ENCODE data around the gene TMEM179. TPM values are rescaled to one million over a fixed set of nuclear protein-coding genes. Genes with fewer than 3 reads are reported as not detected.
"Not testable (repeated sequence)": the region's sequence is repeated elsewhere in the genome, so short reads cannot be mapped to it uniquely, and the experiment has no call there.

The TMEM179 gene
- total RNA-seq, 1 donor from 2014 or later, result not detected

- DNase-seq (ENCODE audit: low spot score), result no peak
Measured at GRCh38 chr14:104588066-104588857, 16.3 kb downstream of the TMEM179 start.

GRCh38 chr14:104587641-104588040 lies 16.9 kb downstream of the TMEM179 start:
- DNase-seq (ENCODE audit: low spot score), result no peak

GRCh38 chr14:104586832-104587620 lies 17.5 kb downstream of the TMEM179 start:
- DNase-seq (ENCODE audit: low spot score), result no peak

- no peak for DNase-seq (ENCODE audit: low spot score)
Measured at GRCh38 chr14:104585966-104586697, 18.4 kb downstream of the TMEM179 start.

- no peak for DNase-seq (ENCODE audit: low spot score)
Measured at GRCh38 chr14:104584557-104584956, 20.0 kb downstream of the TMEM179 start.

GRCh38 chr14:104583424-104584306 lies 20.9 kb downstream of the TMEM179 start:
- no peak for DNase-seq (ENCODE audit: low spot score)

- no peak for DNase-seq (ENCODE audit: low spot score)
Measured at GRCh38 chr14:104582662-104583061, 21.9 kb downstream of the TMEM179 start.

GRCh38 chr14:104582005-104582404 lies 22.6 kb downstream of the TMEM179 start:
- DNase-seq (ENCODE audit: low spot score), result no peak

GRCh38 chr14:104581521-104581920 lies 23.1 kb downstream of the TMEM179 start:
- no peak for DNase-seq (ENCODE audit: low spot score)

GRCh38 chr14:104580961-104581360 lies 23.6 kb downstream of the TMEM179 start:
- DNase-seq (ENCODE audit: low spot score), result no peak

GRCh38 chr14:104579939-104580338 lies 24.6 kb downstream of the TMEM179 start:
- DNase-seq (ENCODE audit: low spot score), result not testable (repeated sequence)

- no peak for DNase-seq (ENCODE audit: low spot score)
Measured at GRCh38 chr14:104579507-104579906, 25.1 kb downstream of the TMEM179 start, which contains the start of gene C14orf180. Gene C14orf180, plus strand, starts transcription at chr14:104579764. Its CDS starts 6,667 bp downstream, at chr14:104586431.

GRCh38 chr14:104578321-104578720 lies 26.3 kb downstream of the TMEM179 start:
- no peak for DNase-seq (ENCODE audit: low spot score)

- DNase-seq (ENCODE audit: low spot score), result no peak
Measured at GRCh38 chr14:104577847-104578301, 26.7 kb downstream of the TMEM179 start.

- DNase-seq (ENCODE audit: low spot score), result no peak
Measured at GRCh38 chr14:104577426-104577825, 27.1 kb downstream of the TMEM179 start.

GRCh38 chr14:104576970-104577332 lies 27.6 kb downstream of the TMEM179 start:
- DNase-seq (ENCODE audit: low spot score), result no peak

- no peak for DNase-seq (ENCODE audit: low spot score)
Measured at GRCh38 chr14:104576232-104576969, 28.2 kb downstream of the TMEM179 start.

- DNase-seq (ENCODE audit: low spot score), result no peak
Measured at GRCh38 chr14:104574978-104575583, 29.5 kb downstream of the TMEM179 start.

GRCh38 chr14:104574536-104574935 lies 30.0 kb downstream of the TMEM179 start:
- DNase-seq (ENCODE audit: low spot score), result no peak

Data from mesenteric fat pad (tissue), 1 donor.